ENCODE data around the gene USP35.

GRCh38 chr11:78200553-78200952 lies 11.8 kb downstream of the USP35 start:
- TF ChIP-seq POLR2AphosphoS5 (IDR thresholded peaks at IDR 0.05) (no peak), CTCF (IDR thresholded peaks at IDR 0.05) (no peak), EP300 (IDR thresholded peaks at IDR 0.05; ENCODE audit: low read depth) (no peak)
